Measurements from ENCODE around the gene APBB3.

GRCh38 chr5:140570058-140570457 lies 5.7 kb upstream of the APBB3 start:
- no peak for TF ChIP-seq CTCF (IDR thresholded peaks at IDR 0.05)
- no peak for TF ChIP-seq POLR2A (IDR thresholded peaks at IDR 0.05)
